ENCODE data around the gene RAB23. TPM values are rescaled to one million over a fixed set of nuclear protein-coding genes. Genes with fewer than 3 reads are reported as not detected.
A peak's percentile ranks its signal among the peaks of the same experiment; 100 is the strongest.

The RAB23 gene
- 10 to 100 TPM in 1 of 4 donors, 1 to 10 TPM in 3; 3.0 to 18.2 (median 5.0) TPM for total RNA-seq

DNA sequence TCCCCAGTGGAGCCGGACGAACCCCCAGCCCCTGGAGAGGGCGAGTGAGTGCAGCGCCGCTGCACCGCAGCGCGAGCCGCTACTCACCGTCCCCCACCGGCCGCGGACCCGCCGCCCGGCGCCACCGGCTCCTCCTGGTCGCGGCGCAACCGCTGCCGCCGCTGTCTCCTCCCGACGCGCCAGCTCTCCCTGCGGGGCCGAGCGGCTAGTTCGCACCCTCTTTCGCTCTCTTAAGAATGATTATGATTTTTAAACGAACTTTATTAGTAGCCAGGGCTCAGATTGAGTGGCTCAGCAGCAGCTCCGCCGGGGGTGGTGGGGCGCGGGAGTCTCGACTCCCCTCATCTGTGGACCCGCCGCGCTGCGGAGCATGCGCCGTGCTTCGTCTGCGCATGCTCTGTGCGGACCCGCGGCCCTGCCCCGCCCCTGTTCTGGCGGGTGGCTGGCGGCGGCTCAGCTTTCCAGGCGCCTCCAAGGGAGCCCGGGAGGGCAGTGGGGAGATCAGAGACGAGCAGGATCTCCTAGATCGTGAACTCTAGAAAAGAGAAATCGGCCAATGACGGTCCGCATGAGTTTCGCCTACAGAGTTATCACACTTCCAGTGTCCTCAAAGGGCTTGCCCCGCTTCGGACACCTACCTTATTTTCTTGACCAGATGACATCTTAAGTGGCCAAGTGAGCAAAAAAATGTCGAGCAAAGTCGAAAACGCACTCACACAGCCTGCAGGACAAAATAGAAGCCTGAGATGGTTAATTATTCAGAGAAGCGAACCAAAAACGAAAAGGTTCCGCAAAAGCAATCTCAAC is at the start of gene RAB23:
Gene RAB23 (minus strand): TSS at position 372 of the 807 bp plus-strand sequence. CDS start 11,927 bp downstream, outside the sequence.
- no peaks in the 10 kb centered on the region for H3K27me3 ChIP-seq
- DNase-seq, result peak; percentile 71 to 90 (median 89)
- no peaks in the 10 kb centered on the region for H3K9me3 ChIP-seq
- H3K4me1 ChIP-seq, result peaks cover 0 to 6% (median 0%) of the 10 kb centered on the region in 4 donors
- H3K36me3 ChIP-seq, result no peaks in the 10 kb centered on the region
- H3K27ac ChIP-seq, result peak within 1 kb of the TSS; percentile 61 to 89 (median 77)
- TF ChIP-seq, protein P1, sequence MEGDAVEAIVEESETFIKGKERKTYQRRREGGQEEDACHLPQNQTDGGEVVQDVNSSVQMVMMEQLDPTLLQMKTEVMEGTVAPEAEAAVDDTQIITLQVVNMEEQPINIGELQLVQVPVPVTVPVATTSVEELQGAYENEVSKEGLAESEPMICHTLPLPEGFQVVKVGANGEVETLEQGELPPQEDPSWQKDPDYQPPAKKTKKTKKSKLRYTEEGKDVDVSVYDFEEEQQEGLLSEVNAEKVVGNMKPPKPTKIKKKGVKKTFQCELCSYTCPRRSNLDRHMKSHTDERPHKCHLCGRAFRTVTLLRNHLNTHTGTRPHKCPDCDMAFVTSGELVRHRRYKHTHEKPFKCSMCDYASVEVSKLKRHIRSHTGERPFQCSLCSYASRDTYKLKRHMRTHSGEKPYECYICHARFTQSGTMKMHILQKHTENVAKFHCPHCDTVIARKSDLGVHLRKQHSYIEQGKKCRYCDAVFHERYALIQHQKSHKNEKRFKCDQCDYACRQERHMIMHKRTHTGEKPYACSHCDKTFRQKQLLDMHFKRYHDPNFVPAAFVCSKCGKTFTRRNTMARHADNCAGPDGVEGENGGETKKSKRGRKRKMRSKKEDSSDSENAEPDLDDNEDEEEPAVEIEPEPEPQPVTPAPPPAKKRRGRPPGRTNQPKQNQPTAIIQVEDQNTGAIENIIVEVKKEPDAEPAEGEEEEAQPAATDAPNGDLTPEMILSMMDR (IDR thresholded peaks at IDR 0.05), result peak in 2 of 6 experiments; percentile 0 to 6
- peak; percentile 57 to 59 for TF ChIP-seq POLR2A (IDR thresholded peaks at IDR 0.05)
- H3K4me3 ChIP-seq, result peak within 1 kb of the TSS; percentile 67 to 91 (median 90)

DNA sequence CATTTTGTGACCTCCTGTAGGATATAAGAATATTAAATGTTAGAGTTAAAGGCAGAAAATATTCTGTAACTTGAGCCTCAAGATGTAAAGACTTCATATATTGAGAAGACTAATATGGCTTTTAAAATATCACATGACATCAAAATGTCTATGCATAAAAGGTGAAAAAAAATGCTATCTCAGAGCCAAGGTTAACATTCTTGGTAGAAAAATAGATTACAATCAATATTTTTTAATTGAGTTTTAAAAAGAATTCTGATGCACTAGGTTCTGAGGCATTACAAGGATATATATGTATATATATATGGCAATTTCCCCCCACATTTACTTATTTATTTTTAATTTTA is 46.2 kb upstream of the RAB23 start:
- no peak for TF ChIP-seq POLR2A (IDR thresholded peaks at IDR 0.05)
- TF ChIP-seq, protein P1 (IDR thresholded peaks at IDR 0.05), result no peak
- Histone ChIP-seq H3K27ac (no peak overlapping the region), H3K9me3 (no peaks in the 10 kb centered on the region), H3K27me3 (no peaks in the 10 kb centered on the region), H3K4me1 (no peaks in the 10 kb centered on the region), H3K36me3 (no peaks in the 10 kb centered on the region), H3K4me3 (no peak overlapping the region)
- DNase-seq, result no peak

DNA sequence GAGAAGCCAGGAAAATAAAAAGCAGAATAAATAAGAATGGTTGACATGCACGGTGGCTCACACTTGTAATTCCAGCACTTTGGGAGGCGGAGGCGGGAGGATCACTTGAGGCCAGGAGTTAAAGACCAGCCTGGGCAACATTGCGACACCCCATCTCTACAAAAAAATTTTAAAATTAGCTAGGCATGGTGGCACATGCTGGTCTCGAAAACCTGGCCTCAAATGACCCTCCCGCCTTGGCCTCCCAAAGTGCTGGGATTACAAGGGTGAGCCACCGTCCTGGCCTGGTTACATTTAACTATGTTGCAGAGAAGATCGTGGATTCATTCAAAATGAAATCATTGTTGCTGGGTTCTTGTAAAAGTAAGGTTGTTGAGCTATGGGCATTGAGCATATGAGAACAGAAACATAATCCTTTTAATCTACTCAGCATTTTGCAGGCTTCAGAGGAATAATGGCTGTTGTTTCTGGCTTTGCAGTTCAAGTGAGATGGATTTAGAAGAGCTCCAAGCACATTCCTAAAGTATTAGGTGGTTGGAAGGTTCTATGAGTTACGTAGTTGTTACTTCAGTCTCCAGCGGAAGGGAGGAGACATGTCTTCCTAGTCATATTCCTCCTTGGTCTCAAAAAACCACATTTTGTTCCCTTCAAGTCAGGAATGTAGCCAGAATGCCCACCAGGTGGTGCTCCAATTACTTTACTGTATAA is 45.6 kb upstream of the RAB23 start:
- TF ChIP-seq, protein P1 (IDR thresholded peaks at IDR 0.05), result peak in 5 of 6 experiments; percentile 14 to 44 (median 37)
- no peak for TF ChIP-seq POLR2A (IDR thresholded peaks at IDR 0.05)
- Histone ChIP-seq H3K27ac (peak overlapping the region in 1 of 4 donors; percentile 35), H3K4me3 (no peak overlapping the region), H3K36me3 (no peaks in the 10 kb centered on the region), H3K9me3 (no peaks in the 10 kb centered on the region), H3K4me1 (no peaks in the 10 kb centered on the region), H3K27me3 (no peaks in the 10 kb centered on the region)
- peak in 2 of 3 donors; percentile 40 to 67 for DNase-seq

DNA sequence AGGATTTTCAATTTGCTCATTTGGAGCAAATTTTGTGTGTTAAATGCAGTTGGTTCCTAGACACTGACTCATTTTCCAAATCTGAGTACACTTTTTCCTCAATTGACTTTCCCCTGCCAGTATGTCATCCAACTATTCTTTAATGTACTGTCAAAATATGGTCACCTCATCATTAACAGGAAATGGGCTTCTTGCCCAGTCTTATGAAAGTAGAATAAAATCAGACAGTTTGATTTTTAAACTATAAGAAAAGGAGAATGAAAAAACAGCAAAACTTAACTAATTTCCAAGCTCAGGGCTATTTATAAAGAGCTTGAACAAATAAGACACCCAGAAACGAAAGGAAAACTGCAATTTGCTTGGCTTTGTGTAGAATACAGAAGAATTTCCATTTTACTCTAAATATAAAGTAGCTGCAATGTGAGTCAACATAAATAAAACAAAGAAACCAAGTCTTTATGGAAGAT is 43.7 kb upstream of the RAB23 start:
- Histone ChIP-seq H3K9me3 (no peaks in the 10 kb centered on the region), H3K27me3 (no peaks in the 10 kb centered on the region), H3K4me3 (no peak overlapping the region), H3K27ac (peak overlapping the region in 1 of 4 donors; percentile 32), H3K36me3 (no peaks in the 10 kb centered on the region), H3K4me1 (no peaks in the 10 kb centered on the region)
- TF ChIP-seq, protein P1 (IDR thresholded peaks at IDR 0.05), result no peak
- no peak for TF ChIP-seq POLR2A (IDR thresholded peaks at IDR 0.05)
- no peak for DNase-seq

DNA sequence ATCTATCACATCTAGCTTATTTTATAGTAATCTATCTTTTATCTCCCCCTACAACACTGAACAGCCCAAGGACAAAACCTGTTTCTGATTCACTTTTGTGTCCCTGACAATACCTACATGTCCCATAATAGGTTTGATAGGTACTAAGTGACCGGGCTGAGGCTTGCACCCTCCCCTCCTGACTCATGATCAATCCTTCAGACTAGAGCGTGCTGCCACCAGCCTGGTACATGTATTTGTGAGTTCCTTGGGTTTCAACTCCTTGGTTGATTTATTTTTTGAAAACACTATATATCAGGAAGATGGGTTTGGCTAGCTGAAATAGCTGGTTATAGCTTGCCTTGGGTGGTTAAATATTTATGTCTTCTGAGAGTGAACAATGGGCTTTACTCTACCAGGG is 41.6 kb upstream of the RAB23 start:
- TF ChIP-seq, protein P1 (IDR thresholded peaks at IDR 0.05), result no peak
- TF ChIP-seq POLR2A (IDR thresholded peaks at IDR 0.05), result no peak
- DNase-seq, result no peak
- Histone ChIP-seq H3K27ac (peak overlapping the region; percentile 21 to 79 (median 46)), H3K9me3 (no peaks in the 10 kb centered on the region), H3K4me3 (no peak overlapping the region), H3K27me3 (no peaks in the 10 kb centered on the region), H3K4me1 (no peaks in the 10 kb centered on the region), H3K36me3 (no peaks in the 10 kb centered on the region)

Measured in Peyer's patch (tissue), 4 donors.